H1 (cell line): ENCODE results near the gene VSTM2L. TPM values are rescaled to one million over a fixed set of nuclear protein-coding genes. Genes with fewer than 3 reads are reported as not detected.
A peak's percentile ranks its signal among the peaks of the same experiment; 100 is the strongest.

Source experiments
- CTCF ChIA-PET: fragments of 300-600 bp; sonication (Branson Sonifier 250); formaldehyde crosslinking; loops from one replicate; lab custom pipeline; 2021; ENCODE audit not compliant: partially characterized antibody; lab: Charles Lee
- POLR2A ChIA-PET: fragments of 300-600 bp; sonication (Branson Sonifier 250); formaldehyde crosslinking; loops from one replicate; lab custom pipeline; 2021; ENCODE audit warnings: inconsistent platforms; ENCODE audit not compliant: partially characterized antibody; lab: Charles Lee
- DNase-seq, 2 experiments: peaks; one replicate each; pipeline versions ENCODE4 v3.0.0 to v3.0.0-alpha.2; 2010 to 2022; ENCODE audit warnings: low spot score in 2 of 2, low read depth in 1 of 2, mixed read lengths in 1 of 2
- FAIRE-seq: peaks from 2 replicates; lab custom pipeline; 2011; peaks lifted over from hg19 to GRCh38; lab: Jason Lieb, UNC
- H2AFZ ChIP-seq: 2 replicates; pipeline ENCODE4 v1.8.1; 2012; ENCODE audit warnings: low read length, inconsistent platforms
- H2AK5ac ChIP-seq: 2 replicates; pipeline ENCODE4 v1.6.1; 2013; ENCODE audit warnings: low read depth, low read length
- H2BK120ac ChIP-seq: replicated peaks from 2 replicates; pipeline ENCODE3; 2013; ENCODE audit warnings: low read depth, low read length, inconsistent platforms
- H2BK12ac ChIP-seq: 2 replicates; pipeline ENCODE4 v1.6.1; 2013; ENCODE audit warnings: low read depth, low read length
- H2BK15ac ChIP-seq: 2 replicates; pipeline ENCODE4 v1.6.1; 2013; ENCODE audit warnings: low read length
- H2BK20ac ChIP-seq: 2 replicates; pipeline ENCODE4 v1.6.1; 2013; ENCODE audit warnings: low read length
- H2BK5ac ChIP-seq: 2 replicates; pipeline ENCODE4 v1.6.1; 2013; ENCODE audit warnings: low read depth, low read length
- H3K14ac ChIP-seq: 2 replicates; pipeline ENCODE4 v1.6.1; 2013; ENCODE audit warnings: inconsistent platforms; ENCODE audit not compliant: insufficient read length
- H3K18ac ChIP-seq: 2 replicates; pipeline ENCODE4 v1.6.1; 2013; ENCODE audit warnings: low read length; ENCODE audit errors: extremely low read depth
- H3K23ac ChIP-seq: 2 replicates; pipeline ENCODE4 v1.6.1; 2013; ENCODE audit warnings: inconsistent platforms; ENCODE audit not compliant: insufficient read length
- H3K23me2 ChIP-seq: 2 replicates; pipeline ENCODE4 v1.6.1; 2013; ENCODE audit warnings: low read depth, low read length
- H3K27ac ChIP-seq: 2 replicates; pipeline ENCODE4 v1.6.1; 2011; ENCODE audit warnings: low read depth, low read length, inconsistent platforms
- H3K27me3 ChIP-seq, 4 experiments: replicated peaks in 1 of 4; 1 replicate in 1 of 4; 2 replicates in 3 of 4; pipeline versions ENCODE4 v1.6.1 to v1.8.1; 2011 to 2013; ENCODE audit warnings: low read length in 3 of 4, mild to moderate bottlenecking in 3 of 4, inconsistent platforms in 2 of 4, mixed read lengths in 2 of 4, moderate library complexity in 1 of 4; ENCODE audit not compliant: control insufficient read depth in 3 of 4, insufficient read depth in 3 of 4; ENCODE audit errors: extremely low read depth in 1 of 4
- H3K36me3 ChIP-seq, 4 experiments: 2 replicates each; pipeline versions ENCODE4 v1.6.1 to v1.8.1; 2011 to 2013; ENCODE audit warnings: mild to moderate bottlenecking in 4 of 4, low read length in 3 of 4, moderate library complexity in 2 of 4, control low read depth in 1 of 4, inconsistent platforms in 1 of 4; ENCODE audit not compliant: insufficient read depth in 4 of 4, control insufficient read depth in 2 of 4
- H3K4ac ChIP-seq: replicated peaks from 2 replicates; pipeline ENCODE3; 2013; ENCODE audit warnings: low read length, low read depth, mixed read lengths, inconsistent platforms; ENCODE audit not compliant: insufficient read length
- H3K4me1 ChIP-seq, 4 experiments: replicated peaks in 1 of 4; 1 replicate in 1 of 4; 2 replicates in 3 of 4; pipeline versions ENCODE4 v1.6.1 to v1.8.1; 2011 to 2013; ENCODE audit warnings: low read length in 3 of 4, inconsistent platforms in 2 of 4, mixed read lengths in 1 of 4; ENCODE audit not compliant: insufficient read depth in 4 of 4, control insufficient read depth in 3 of 4
- H3K4me2 ChIP-seq, 2 experiments: 2 replicates each; pipeline versions ENCODE4 v1.6.1 to v1.8.1; 2011 to 2013; ENCODE audit warnings: low read depth in 2 of 2, low read length in 2 of 2, control low read depth in 1 of 2, inconsistent platforms in 1 of 2, mild to moderate bottlenecking in 1 of 2; ENCODE audit not compliant: insufficient read depth in 1 of 2
- H3K4me3 ChIP-seq, 4 experiments: fragments of 200-600, 300-600 bp in 1 of 4; sonication (generic), shearing (Covaris generic), sonication (Bioruptor Twin) in 1 of 4; 2 replicates each; pipeline versions ENCODE4 v1.5.1 to v1.8.1; 2011 to 2016; ENCODE audit warnings: low read length in 4 of 4, low read depth in 3 of 4, control low read depth in 2 of 4, inconsistent platforms in 2 of 4, mild to moderate bottlenecking in 2 of 4, mixed read lengths in 1 of 4, moderate library complexity in 1 of 4; ENCODE audit not compliant: insufficient read depth in 2 of 4; ENCODE audit errors: extremely low read depth in 1 of 4
- H3K56ac ChIP-seq: replicated peaks from 2 replicates; pipeline ENCODE3; 2013; ENCODE audit warnings: low read depth, mild to moderate bottlenecking, mixed read lengths, low read length, inconsistent platforms; ENCODE audit not compliant: insufficient read length
- H3K79me1 ChIP-seq: 2 replicates; pipeline ENCODE4 v1.6.1; 2013; ENCODE audit warnings: low read depth, low read length, control low read depth
- H3K79me2 ChIP-seq, 2 experiments: 2 replicates each; pipeline versions ENCODE4 v1.6.1 to v1.8.1; 2012 to 2013; ENCODE audit warnings: low read length in 2 of 2, mild to moderate bottlenecking in 2 of 2, inconsistent platforms in 1 of 2; ENCODE audit not compliant: insufficient read depth in 2 of 2, control insufficient read depth in 1 of 2
- H3K9ac ChIP-seq, 4 experiments: replicated peaks in 1 of 4; 1 replicate in 1 of 4; 2 replicates in 3 of 4; pipeline versions ENCODE4 v1.6.1 to v1.8.1; 2011 to 2013; ENCODE audit warnings: low read depth in 3 of 4, low read length in 3 of 4, control low read depth in 2 of 4, mild to moderate bottlenecking in 2 of 4, moderate library complexity in 2 of 4, inconsistent platforms in 1 of 4; ENCODE audit errors: extremely low read depth in 1 of 4
- H3K9me3 ChIP-seq, 2 experiments: 2 replicates each; pipeline versions ENCODE4 v1.6.1 to v1.8.1; 2012 to 2013; ENCODE audit warnings: mild to moderate bottlenecking in 2 of 2, moderate library complexity in 2 of 2, control low read depth in 1 of 2, inconsistent platforms in 1 of 2, low read depth in 1 of 2, low read length in 1 of 2, mixed read lengths in 1 of 2; ENCODE audit not compliant: insufficient read depth in 2 of 2
- H4K20me1 ChIP-seq, 2 experiments: replicated peaks in 1 of 2; 2 replicates each; pipeline versions ENCODE3 to v1.8.1; 2011 to 2013; ENCODE audit warnings: inconsistent platforms in 2 of 2, low read length in 2 of 2, mild to moderate bottlenecking in 1 of 2; ENCODE audit not compliant: insufficient read depth in 2 of 2, control insufficient read depth in 1 of 2
- H4K5ac ChIP-seq: 2 replicates; pipeline ENCODE4 v1.6.1; 2013; ENCODE audit warnings: low read length, low read depth, mixed read lengths, inconsistent platforms; ENCODE audit not compliant: insufficient read length
- H4K8ac ChIP-seq: 2 replicates; pipeline ENCODE4 v1.8.0; 2013; ENCODE audit warnings: mild to moderate bottlenecking, moderate library complexity, low read length, inconsistent platforms; ENCODE audit not compliant: insufficient read depth; ENCODE audit errors: extremely low read depth
- H4K91ac ChIP-seq: replicated peaks from 2 replicates; pipeline ENCODE3; 2013; ENCODE audit warnings: low read length, mixed read lengths, inconsistent platforms; ENCODE audit not compliant: insufficient read length
- BRCA1 ChIP-seq: IDR thresholded peaks from 2 replicates; pipeline ENCODE4 v1.6.1; 2012; ENCODE audit warnings: low read depth, low read length, improper control_type of control experiment
- CBX5 ChIP-seq: fragments of 300-800, 300-1000 bp; sonication (generic); IDR thresholded peaks from 2 replicates; pipeline ENCODE4 v1.7.1; 2016; ENCODE audit warnings: antibody characterized with exemption, low read length, low read depth
- JUND ChIP-seq: IDR thresholded peaks from 2 replicates; pipeline ENCODE4 v1.6.1; 2011; ENCODE audit warnings: mild to moderate bottlenecking, improper control_type of control experiment, low read length
- WGBS, 2 experiments: shearing (Covaris generic) in 1 of 2; methylation state at CpG; one replicate each; pipeline versions ENCODE4 v1.1.6 to v1.1.7; 2013 to 2015; ENCODE audit warnings: low lambda C conversion rate in 2 of 2, mixed read lengths in 2 of 2, inconsistent platforms in 1 of 2, low coverage in 1 of 2, missing lambda C conversion rate in 1 of 2; ENCODE audit not compliant: insufficient replicate concordance in 2 of 2, insufficient coverage in 1 of 2, insufficient read length in 1 of 2; ENCODE audit errors: extremely low coverage in 1 of 2, missing lambda C conversion rate in 1 of 2; 5-methylcytosine and 5-hydroxymethylcytosine counted together
- polyA plus RNA-seq, 7 experiments: library from polyadenylated mRNA; depleted of rRNA in 3 of 7; stranded (reverse) in 5 of 7; unstranded in 2 of 7; fragments of >200 nt in 5 of 7; fragments of 200-250 nt in 2 of 7; gene quantifications; 1 replicate in 5 of 7; 2 replicates in 1 of 7; 4 replicates in 1 of 7; pipeline versions ENCODE4 v1.2.1 to v1.2.3, GENCODE V29; 2011 to 2013; ENCODE audit warnings: missing spikeins in 2 of 7, mixed read lengths in 2 of 7
- total RNA-seq: library from RNA; stranded (reverse); fragmentation: NEBNext Ultra II Directional; extraction: Animal tissue kit (Norgen Biotek cat#: 25700); gene quantifications from 2 replicates; pipeline ENCODE4 v1.2.1, GENCODE V29; 2021
- TF ChIP-seq, protein P1 (sequence below), 3 experiments: IDR thresholded peaks; 1 replicate in 2 of 3; 2 replicates in 1 of 3; pipeline versions ENCODE4 v1.5.1 to v1.6.1; 2011; ENCODE audit warnings: low read length in 3 of 3, mild to moderate bottlenecking in 3 of 3, inconsistent platforms in 2 of 3, low read depth in 1 of 3, moderate library complexity in 1 of 3; ENCODE audit not compliant: insufficient read depth in 1 of 3; ENCODE audit errors: control extremely low read depth in 1 of 3

VSTM2L gene
- total and polyA plus RNA-seq, 2 of the 8 experiments (the other 6 are each of a cell fraction or from before 2014, with no cell fraction given), result 1.3 to 3.2 TPM

- Histone ChIP-seq H2BK20ac (no peak overlapping the region), H2BK15ac (no peak overlapping the region), H2AFZ (no peak overlapping the region), H3K56ac (no peak overlapping the region), H3K9me3 (no peaks in the 10 kb centered on the region), H3K14ac (no peak overlapping the region), H3K9ac (no peak overlapping the region), H3K27me3 (no peaks in the 10 kb centered on the region; a peak in 2 of 7 replicates), H4K8ac (no peak overlapping the region), H4K91ac (no peak overlapping the region), H3K79me1 (no peaks in the 10 kb centered on the region), H3K4me1 (peaks cover 6 to 17% (median 11%) of the 10 kb centered on the region in 4 experiments), H2AK5ac (no peak overlapping the region), H4K20me1 (peaks cover 2 to 3% of the 10 kb centered on the region in 2 experiments), H4K5ac (no peak overlapping the region), H3K4me2 (peak overlapping the region; percentile 9 to 73; a peak in 2 of 4 replicates), H3K23me2 (peaks cover 4% of the 10 kb centered on the region; the same call in 1 of the 2 replicates), H3K27ac (no peak overlapping the region), H3K4me3 (peak overlapping the region in 2 of 4 experiments; percentile 8 to 69; a peak in 4 of 8 replicates), H3K23ac (no peak overlapping the region), H2BK12ac (0 out of 2 replicates have a peak overlapping the region, but pooled peaks have one; percentile 39), H3K4ac (no peak overlapping the region), H3K36me3 (no peaks in the 10 kb centered on the region), H3K18ac (no peak overlapping the region), H2BK120ac (no peak overlapping the region), H3K79me2 (no peaks in the 10 kb centered on the region), H2BK5ac (no peak overlapping the region)
- FAIRE-seq (no peak), DNase-seq (peak in 1 of 2 experiments; percentile 70)
- ChIA-PET CTCF (interaction anchor here (0.6 to 2.7 kb wide), 30 partner anchors 8 to 449 kb away, joined by 3 to 32 read pairs (median 4); no protein-coding TSS in a partner anchor), POLR2A (interaction anchor here (0.7 to 1.4 kb wide), 4 partner anchors 11 to 1951 kb away, joined by 3 to 5 read pairs (median 4); no protein-coding TSS in a partner anchor)
- 43% methylated on average over 34 of the region's 38 CpGs; no CpG with 5 or more reads in 1 of the 2 experiments for WGBS, 2 experiments
- TF ChIP-seq CBX5 (no peak), BRCA1 (no peak), JUND (no peak)
- TF ChIP-seq, protein P1, sequence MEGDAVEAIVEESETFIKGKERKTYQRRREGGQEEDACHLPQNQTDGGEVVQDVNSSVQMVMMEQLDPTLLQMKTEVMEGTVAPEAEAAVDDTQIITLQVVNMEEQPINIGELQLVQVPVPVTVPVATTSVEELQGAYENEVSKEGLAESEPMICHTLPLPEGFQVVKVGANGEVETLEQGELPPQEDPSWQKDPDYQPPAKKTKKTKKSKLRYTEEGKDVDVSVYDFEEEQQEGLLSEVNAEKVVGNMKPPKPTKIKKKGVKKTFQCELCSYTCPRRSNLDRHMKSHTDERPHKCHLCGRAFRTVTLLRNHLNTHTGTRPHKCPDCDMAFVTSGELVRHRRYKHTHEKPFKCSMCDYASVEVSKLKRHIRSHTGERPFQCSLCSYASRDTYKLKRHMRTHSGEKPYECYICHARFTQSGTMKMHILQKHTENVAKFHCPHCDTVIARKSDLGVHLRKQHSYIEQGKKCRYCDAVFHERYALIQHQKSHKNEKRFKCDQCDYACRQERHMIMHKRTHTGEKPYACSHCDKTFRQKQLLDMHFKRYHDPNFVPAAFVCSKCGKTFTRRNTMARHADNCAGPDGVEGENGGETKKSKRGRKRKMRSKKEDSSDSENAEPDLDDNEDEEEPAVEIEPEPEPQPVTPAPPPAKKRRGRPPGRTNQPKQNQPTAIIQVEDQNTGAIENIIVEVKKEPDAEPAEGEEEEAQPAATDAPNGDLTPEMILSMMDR (IDR thresholded peaks at IDR 0.05; ENCODE audit: control extremely low read depth in 1 of 3, insufficient read depth in 1 of 3, low read depth in 1 of 3, low read length in 3 of 3), result peak; percentile 64 to 81 (median 79)
These were observed 1.0 kb upstream of the VSTM2L start for GRCh38 chr20:37901654-37902503.
